Activated CD4-positive, alpha-beta T cell treated with anti-CD3 and anti-CD28 coated beads for 36 hours (primary cell): Measurements from ENCODE around the gene NFATC2. TPM values are rescaled to one million over a fixed set of nuclear protein-coding genes. Genes with fewer than 3 reads are reported as not detected.

Source experiments
- ATAC-seq: fragments of 200-7000 bp; cut with Tn5 transposase; one replicate; pipeline ENCODE4 v1.10.0; 2021; ENCODE audit warnings: mild to moderate bottlenecking, moderate library complexity
- CTCF ChIA-PET: fragments of 350-600 bp; sonication (Branson Sonifier 250); formaldehyde crosslinking; loops from one replicate; lab custom pipeline; 2021; ENCODE audit warnings: antibody characterized with exemption; lab: Charles Lee
- POLR2A ChIA-PET: fragments of 350-600 bp; sonication (Branson Sonifier 250); formaldehyde crosslinking; loops from one replicate; lab custom pipeline; 2021; ENCODE audit warnings: antibody characterized with exemption, inconsistent platforms; lab: Charles Lee
- DNase-seq: peaks from one replicate; pipeline ENCODE4 v3.0.0-alpha.2; 2020
- H3K27ac Mint-ChIP-seq: one replicate; pipeline ENCODE4 v1.8.0; 2021; ENCODE audit warnings: mixed read lengths
- H3K27me3 Mint-ChIP-seq: one replicate; pipeline ENCODE4 v1.8.0; 2021; ENCODE audit warnings: mixed read lengths
- H3K36me3 Mint-ChIP-seq: one replicate; pipeline ENCODE4 v1.8.0; 2021; ENCODE audit warnings: low read depth, mixed read lengths
- H3K4me1 Mint-ChIP-seq: one replicate; pipeline ENCODE4 v1.8.0; 2021; ENCODE audit warnings: mixed read lengths
- H3K4me3 Mint-ChIP-seq: one replicate; pipeline ENCODE4 v1.8.0; 2021; ENCODE audit warnings: mild to moderate bottlenecking, moderate library complexity, mixed read lengths
- H3K9me3 Mint-ChIP-seq: one replicate; pipeline ENCODE4 v1.8.0; 2021; ENCODE audit warnings: low read depth, mixed read lengths
- intact Hi-C, 2 experiments: fragments of 100-400 bp; cut with DNase I in 1 of 2; cut with micrococcal nuclease in 1 of 2; formaldehyde crosslinking; loops; one replicate each; pipeline versions ENCODE4 v1.14.2 to v1.15.1; 2022 to 2024; cut with DNase I, micrococcal nuclease
- total RNA-seq, 2 experiments: library from RNA; stranded (reverse); gene quantifications; one replicate each; pipeline ENCODE4 v1.2.3, GENCODE V29; 2021

The NFATC2 gene
- total RNA-seq, 2 experiments from 2014 or later, result 38.5 to 49.8 TPM

DNA sequence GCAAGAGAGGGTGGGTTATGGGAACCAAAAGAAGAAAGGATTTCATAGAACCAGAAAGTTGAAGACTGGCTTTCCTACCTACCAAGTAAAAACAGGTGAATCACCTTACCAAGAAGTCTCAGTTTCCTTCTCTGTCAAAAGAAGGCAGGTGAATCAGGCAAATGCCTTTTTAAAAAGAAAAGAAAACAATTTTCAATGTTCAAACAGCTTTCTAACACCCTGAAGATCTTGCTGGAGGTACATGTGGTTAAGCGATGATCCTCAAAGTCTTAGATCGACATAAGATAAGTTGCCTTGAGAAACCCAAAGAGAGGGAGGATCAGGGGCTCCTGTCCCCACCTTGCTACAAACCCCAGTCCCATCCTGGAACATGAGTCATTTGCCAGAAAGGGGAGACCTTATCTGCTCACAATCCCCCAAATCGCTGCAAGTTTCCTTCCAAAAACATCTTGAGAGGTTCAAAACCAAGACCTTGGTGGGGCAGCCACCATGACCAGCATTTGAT is 71.6 kb downstream of the NFATC2 start:
- peak; percentile 83 for ATAC-seq
- peak; percentile 49 for DNase-seq
- CTCF ChIA-PET, result interaction anchor here (0.6 to 2.4 kb wide), 8 partner anchors 10 to 161 kb away, joined by 3 to 11 read pairs (median 3); no protein-coding TSS in a partner anchor
- POLR2A ChIA-PET, result interaction anchor here (0.6 to 1.7 kb wide), 7 partner anchors 10 to 1744 kb away, joined by 3 to 16 read pairs (median 4); partner anchors contain the start of gene NFATC2
- intact Hi-C loops, result loop anchor here (1.0 to 2.0 kb wide), 6 partner anchors 9 to 70 kb away; no protein-coding TSS in a partner anchor
- Mint-ChIP-seq H3K9me3 (no peaks in the 10 kb centered on the region), H3K27me3 (no peaks in the 10 kb centered on the region), H3K27ac (peak overlapping the region; percentile 95), H3K4me3 (peak overlapping the region; percentile 26), H3K36me3 (peaks cover 86% of the 10 kb centered on the region), H3K4me1 (peaks cover 56% of the 10 kb centered on the region)

DNA sequence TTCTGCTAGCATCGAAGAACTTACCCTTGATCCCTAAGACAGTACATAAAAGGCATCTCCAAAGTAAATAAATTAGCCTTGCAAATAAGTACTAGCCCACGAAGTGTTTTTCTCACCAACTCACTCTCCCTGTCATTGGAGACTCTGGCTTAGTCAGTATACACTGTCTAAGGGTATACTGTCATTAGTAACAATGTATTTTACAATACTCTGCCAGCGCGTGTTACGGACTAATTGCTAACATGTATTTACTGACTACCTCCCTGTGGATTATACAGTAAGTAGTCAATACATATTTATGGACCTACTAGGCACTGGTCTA is 72.1 kb downstream of the NFATC2 start:
- H3K9me3 Mint-ChIP-seq, result no peaks in the 10 kb centered on the region
- H3K27ac Mint-ChIP-seq, result peak overlapping the region; percentile 95

GRCh38 chr20:51469578-51470498 is 72.7 kb downstream of the NFATC2 start:
- H3K36me3 Mint-ChIP-seq, result peaks cover 86% of the 10 kb centered on the region
- POLR2A ChIA-PET, result interaction anchor here (1.2 to 1.7 kb wide), 3 partner anchors 11 to 72 kb away, joined by 4 to 16 read pairs (median 9); partner anchors contain the start of gene NFATC2
- ATAC-seq, result no peak
- H3K27ac Mint-ChIP-seq, result peak overlapping the region; percentile 95
- H3K27me3 Mint-ChIP-seq, result no peaks in the 10 kb centered on the region
- intact Hi-C loops, result loop anchor here (2.0 kb wide), 3 partner anchors 31 to 69 kb away; no protein-coding TSS in a partner anchor
- CTCF ChIA-PET, result interaction anchor here (0.7 to 2.4 kb wide), 7 partner anchors 9 to 154 kb away, joined by 3 to 11 read pairs (median 4); partner anchors contain the start of gene NFATC2
- H3K9me3 Mint-ChIP-seq, result no peaks in the 10 kb centered on the region
- H3K4me3 Mint-ChIP-seq, result no peak overlapping the region
- peak; percentile 3 for DNase-seq
- H3K4me1 Mint-ChIP-seq, result peaks cover 57% of the 10 kb centered on the region

More for the DNA sequence above, 72.1 kb downstream of the NFATC2 start:
- POLR2A ChIA-PET, result interaction anchor here (0.7 to 1.7 kb wide), 5 partner anchors 10 to 71 kb away, joined by 3 to 16 read pairs (median 4); partner anchors contain the start of gene NFATC2
- peaks cover 55% of the 10 kb centered on the region for H3K4me1 Mint-ChIP-seq
- peaks cover 87% of the 10 kb centered on the region for H3K36me3 Mint-ChIP-seq
- peak overlapping the region; percentile 26 for H3K4me3 Mint-ChIP-seq
- CTCF ChIA-PET, result interaction anchor here (0.6 to 2.4 kb wide), 10 partner anchors 9 to 161 kb away, joined by 3 to 11 read pairs (median 3); no protein-coding TSS in a partner anchor
- DNase-seq (peak; percentile 9), ATAC-seq (peak; percentile 48)
- H3K27me3 Mint-ChIP-seq, result no peaks in the 10 kb centered on the region
- intact Hi-C loops, result loop anchor here (2.0 kb wide), 3 partner anchors 30 to 70 kb away; no protein-coding TSS in a partner anchor

GRCh38 chr20:51469046-51469445 is 73.5 kb downstream of the NFATC2 start:
- no peak for ATAC-seq
- Mint-ChIP-seq H3K27me3 (no peaks in the 10 kb centered on the region), H3K9me3 (no peaks in the 10 kb centered on the region), H3K36me3 (peaks cover 85% of the 10 kb centered on the region), H3K4me3 (no peak overlapping the region), H3K4me1 (peaks cover 65% of the 10 kb centered on the region), H3K27ac (peak overlapping the region; percentile 95)
- DNase-seq, result peak; percentile 2
- intact Hi-C loops, result no loop called here
- POLR2A ChIA-PET, result no interaction called here
- CTCF ChIA-PET, result interaction anchor here (0.6 to 1.0 kb wide), 2 partner anchors 27 to 74 kb away, joined by 3 to 4 read pairs; partner anchors contain the start of gene NFATC2

DNA sequence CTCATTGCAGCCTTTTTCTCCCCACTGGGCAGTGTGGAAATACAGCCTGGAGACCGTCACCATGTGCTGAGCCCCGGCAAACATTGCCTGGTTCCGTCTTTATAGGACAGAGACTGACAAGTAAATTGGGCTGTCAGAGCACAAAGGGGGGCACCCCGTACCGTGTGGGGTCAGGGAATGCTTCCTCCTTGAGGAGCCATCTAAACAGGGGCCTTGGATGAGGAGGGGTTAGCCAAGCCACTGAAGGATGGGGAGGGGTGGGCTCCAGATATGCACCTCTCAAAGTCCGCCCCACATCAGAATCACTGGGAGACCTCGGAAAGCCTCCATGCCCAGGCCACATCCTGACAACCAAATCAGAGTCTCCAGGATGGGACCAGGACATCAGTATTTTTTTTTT is 73.9 kb downstream of the NFATC2 start:
- ATAC-seq, result no peak

GRCh38 chr20:51467956-51468626 is 74.4 kb downstream of the NFATC2 start:
- DNase-seq, result peak; percentile 1
- H3K27me3 Mint-ChIP-seq, result no peaks in the 10 kb centered on the region
- intact Hi-C loops, result no loop called here
- H3K4me1 Mint-ChIP-seq, result peaks cover 68% of the 10 kb centered on the region
- no peaks in the 10 kb centered on the region for H3K9me3 Mint-ChIP-seq
- ChIA-PET POLR2A (no interaction called here), CTCF (interaction anchor here (0.6 kb wide), 1 partner anchor 14 kb away, joined by 3 read pairs; no protein-coding TSS in a partner anchor)
- no peak for ATAC-seq
- H3K36me3 Mint-ChIP-seq, result peaks cover 85% of the 10 kb centered on the region
- H3K27ac Mint-ChIP-seq, result no peak overlapping the region
- H3K4me3 Mint-ChIP-seq, result no peak overlapping the region

More for the DNA sequence above, 73.9 kb downstream of the NFATC2 start:
- Mint-ChIP-seq H3K36me3 (peaks cover 85% of the 10 kb centered on the region), H3K27ac (no peak overlapping the region), H3K4me1 (peaks cover 66% of the 10 kb centered on the region), H3K4me3 (no peak overlapping the region), H3K27me3 (no peaks in the 10 kb centered on the region), H3K9me3 (no peaks in the 10 kb centered on the region)
- intact Hi-C loops, result no loop called here
- CTCF ChIA-PET, result interaction anchor here (0.6 to 1.0 kb wide), 3 partner anchors 13 to 74 kb away, joined by 3 to 4 read pairs (median 3); partner anchors contain the start of gene NFATC2
- no peak for DNase-seq
- POLR2A ChIA-PET, result no interaction called here

- H3K4me1 Mint-ChIP-seq, result peaks cover 31% of the 10 kb centered on the region
- ATAC-seq, result no peak
- CTCF ChIA-PET, result interaction anchor here (0.6 to 1.3 kb wide), 4 partner anchors 46 to 156 kb away, joined by 3 read pairs; no protein-coding TSS in a partner anchor
- H3K4me3 Mint-ChIP-seq, result no peak overlapping the region
- intact Hi-C loops, result loop anchor here in 1 of 2 experiments (5.0 kb wide), 1 partner anchor 42 kb away; no protein-coding TSS in a partner anchor
- H3K27me3 Mint-ChIP-seq, result no peaks in the 10 kb centered on the region
- H3K36me3 Mint-ChIP-seq, result peaks cover 70% of the 10 kb centered on the region
- peak overlapping the region; percentile 70 for H3K27ac Mint-ChIP-seq
- H3K9me3 Mint-ChIP-seq, result no peaks in the 10 kb centered on the region
- POLR2A ChIA-PET, result interaction anchor here (0.7 kb wide), 1 partner anchor 12 kb away, joined by 3 read pairs; no protein-coding TSS in a partner anchor
- peak; percentile 3 for DNase-seq
These were observed 78.5 kb downstream of the NFATC2 start for GRCh38 chr20:51463998-51464397.

DNA sequence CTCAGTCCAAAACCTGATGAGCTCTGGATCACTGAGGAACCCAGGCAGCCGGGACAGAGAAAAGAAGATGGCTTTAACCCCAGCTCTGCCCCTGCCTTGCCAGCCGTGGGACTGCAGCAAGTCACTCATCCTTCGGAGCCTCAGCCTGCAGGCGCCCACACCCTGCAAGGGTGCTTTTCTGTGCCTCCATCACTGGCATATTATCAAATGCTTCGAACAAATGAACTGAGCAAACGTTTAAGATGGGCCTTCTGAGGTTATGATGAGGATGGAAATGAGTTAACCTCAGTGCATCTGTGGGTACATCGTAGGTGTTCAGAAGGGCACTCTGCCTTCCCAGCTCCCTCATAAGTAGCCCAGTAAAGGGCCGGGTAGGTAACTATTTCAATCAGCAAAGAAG is 79.0 kb downstream of the NFATC2 start:
- peak overlapping the region; percentile 70 for H3K27ac Mint-ChIP-seq
- H3K36me3 Mint-ChIP-seq, result peaks cover 70% of the 10 kb centered on the region

DNA sequence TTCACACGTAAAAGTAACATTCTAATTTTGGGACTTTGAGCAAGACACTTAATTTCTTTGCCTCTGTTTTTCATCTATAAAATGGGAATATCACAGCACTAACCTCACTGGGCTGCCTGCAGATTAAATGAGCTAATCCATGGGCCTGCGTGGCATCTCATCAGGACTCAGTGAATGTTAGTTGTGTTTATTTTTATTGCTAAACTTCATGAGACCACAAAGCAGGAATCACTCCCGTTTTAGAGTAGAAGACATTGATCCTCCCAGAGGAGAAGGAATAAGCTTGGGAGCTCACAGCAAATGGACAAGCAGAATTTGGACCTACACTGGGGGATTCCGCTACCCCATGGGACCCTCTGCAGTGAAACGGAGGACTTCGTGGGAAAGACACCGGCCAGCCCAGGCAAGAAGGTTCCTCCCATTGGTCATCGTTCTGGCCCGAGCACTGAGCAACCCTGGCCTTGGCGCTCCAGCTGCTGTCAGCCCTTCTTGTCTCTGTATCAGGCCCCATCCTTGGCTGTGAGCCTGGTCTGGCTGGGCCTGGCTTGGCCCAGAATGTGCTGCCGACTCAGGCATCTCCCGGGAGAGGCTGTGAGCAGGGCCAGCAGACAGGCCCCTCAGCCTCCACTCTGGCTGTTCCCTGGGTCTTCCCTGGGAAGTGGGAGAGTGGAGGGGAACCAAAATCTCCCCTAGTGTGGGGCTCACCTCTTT is 79.8 kb downstream of the NFATC2 start:
- CTCF ChIA-PET, result interaction anchor here (0.6 to 1.3 kb wide), 3 partner anchors 80 to 167 kb away, joined by 3 to 6 read pairs (median 3); partner anchors contain the start of gene NFATC2
- Mint-ChIP-seq H3K27ac (no peak overlapping the region), H3K36me3 (peaks cover 63% of the 10 kb centered on the region)

More for the DNA sequence above, 79.0 kb downstream of the NFATC2 start:
- DNase-seq (peak; percentile 18), ATAC-seq (peak; percentile 78)
- intact Hi-C loops, result loop anchor here in 1 of 2 experiments (5.0 kb wide), 1 partner anchor 41 kb away; no protein-coding TSS in a partner anchor
- ChIA-PET POLR2A (no interaction called here), CTCF (interaction anchor here (0.6 to 1.3 kb wide), 2 partner anchors 131 to 166 kb away, joined by 3 read pairs; no protein-coding TSS in a partner anchor)
- H3K4me1 Mint-ChIP-seq, result peaks cover 33% of the 10 kb centered on the region
- no peaks in the 10 kb centered on the region for H3K9me3 Mint-ChIP-seq
- no peak overlapping the region for H3K4me3 Mint-ChIP-seq
- no peaks in the 10 kb centered on the region for H3K27me3 Mint-ChIP-seq

More for the DNA sequence above, 79.8 kb downstream of the NFATC2 start:
- ATAC-seq, result no peak
- POLR2A ChIA-PET, result no interaction called here
- Mint-ChIP-seq H3K4me1 (peaks cover 31% of the 10 kb centered on the region), H3K27me3 (no peaks in the 10 kb centered on the region), H3K9me3 (no peaks in the 10 kb centered on the region), H3K4me3 (no peak overlapping the region)
- peak; percentile 1 for DNase-seq
- intact Hi-C loops, result loop anchor here in 1 of 2 experiments (5.0 kb wide), 1 partner anchor 40 kb away; no protein-coding TSS in a partner anchor
